Heart left ventricle (tissue), 13 donors: ENCODE results near the gene TNFRSF17.
"Not testable (repeated sequence)": the region's sequence is repeated elsewhere in the genome, so short reads cannot be mapped to it uniquely, and the experiment has no call there.

Experiments used
- CTCF ChIP-seq, 12 donors: fragments of 200-600 bp; sonication (generic) in 4 of 12; IDR thresholded peaks; one replicate each; pipeline versions ENCODE4 v1.5.0 to v1.8.0; 2018 to 2022; ENCODE audit warnings: antibody characterized with exemption in 12 of 12, mild to moderate bottlenecking in 5 of 12
- POLR2A ChIP-seq, 2 donors: fragments of 450-650 bp; IDR thresholded peaks; one replicate each; pipeline ENCODE4 v1.6.1; 2017; ENCODE audit warnings: antibody characterized with exemption in 2 of 2, mild to moderate bottlenecking in 2 of 2, moderate library complexity in 2 of 2
- donor health status: ischemic (EF 13 %, LVEDD 7.1; RV severe dilation, severe dysfunction).
- donor health status: DM: no; HTN: yes; CAD: no.
- donor health status: DM: no; HTN: no; CAD: no.
- donor health status: ischemic (EF 25% LVEDD 6.9; RV normal size, moderate dysfunction).
- donor health status: ischemic (EF 25% LVEDD 5.7; RV mildly dilated, moderate dysfunction).
- donor health status: ischemic (EF 35%, LVEDD 5.7; RV mildly dilated, moderate dysfunction).
- donor health status: nonischemic (EF 11% LVEDD 7.7; RV severe dilation, severe dysfunction).
- donor health status: DM: yes; HTN: yes; CAD: no.
- donor health status: PGD.
- donor health status: ischemic (EF 29% LVEDD 5.4; RV normal size, mild dysfunction).
- donor health status: nonischemic (EF 23%, LVEDD 6.1; RV moderate dilation, normal function).

GRCh38 chr16:11970292-11970691 lies 5.3 kb downstream of the TNFRSF17 start:
- TF ChIP-seq CTCF, POLR2A (IDR thresholded peaks at IDR 0.05): not testable (repeated sequence)
